Ascending aorta (tissue), 2 donors: ENCODE data around the gene TCN2. TPM values are rescaled to one million over a fixed set of nuclear protein-coding genes. Genes with fewer than 3 reads are reported as not detected.
"Not testable (repeated sequence)": the region's sequence is repeated elsewhere in the genome, so short reads cannot be mapped to it uniquely, and the experiment has no call there.

ENCODE experiments used
- DNase-seq, 2 donors: peaks; one replicate each; pipeline ENCODE4 v3.0.0-alpha.2; 2019; ENCODE audit warnings: low spot score in 2 of 2
- H3K27ac ChIP-seq, 2 donors: fragments of 200-600 bp; sonication (generic); one replicate each; pipeline ENCODE4 v1.5.1; 2016 to 2017; ENCODE audit warnings: mild to moderate bottlenecking in 1 of 2
- H3K27me3 ChIP-seq: fragments of 200-600 bp; sonication (generic); one replicate; pipeline ENCODE4 v1.5.1; 2017
- H3K36me3 ChIP-seq, 2 donors: fragments of 200-600 bp; sonication (generic); one replicate each; pipeline ENCODE4 v1.5.1; 2016
- H3K4me1 ChIP-seq, 2 donors: fragments of 200-600 bp; sonication (generic); one replicate each; pipeline ENCODE4 v1.5.1; 2016 to 2017; ENCODE audit warnings: mild to moderate bottlenecking in 1 of 2
- H3K4me3 ChIP-seq, 2 donors: fragments of 200-600 bp; sonication (generic); one replicate each; pipeline ENCODE4 v1.5.1; 2016 to 2017; ENCODE audit warnings: mild to moderate bottlenecking in 1 of 2
- H3K9me3 ChIP-seq, 2 donors: fragments of 200-600 bp; sonication (generic); one replicate each; pipeline ENCODE4 v1.5.1; 2016
- intact Hi-C: fragments of 100-400 bp; cut with DNase I; formaldehyde crosslinking; loops from one replicate; pipeline ENCODE4 v1.15.1; 2023
- total RNA-seq: library from RNA; depleted of rRNA; stranded (reverse); fragments of >200 nt; gene quantifications from one replicate; pipeline ENCODE4 v1.1.0, GENCODE V29; 2016
- TF ChIP-seq, protein P1 (sequence below), 3 experiments: fragments of 200-600 bp in 2 of 3; fragments of 450-650 bp in 1 of 3; sonication (generic) in 2 of 3; IDR thresholded peaks; one replicate each; pipeline ENCODE4 v1.5.1; 2016 to 2019; ENCODE audit warnings: antibody characterized with exemption in 3 of 3, mild to moderate bottlenecking in 1 of 3, moderate library complexity in 1 of 3

TCN2 gene
- total RNA-seq, 1 donor from 2014 or later = 56.8 TPM

DNA sequence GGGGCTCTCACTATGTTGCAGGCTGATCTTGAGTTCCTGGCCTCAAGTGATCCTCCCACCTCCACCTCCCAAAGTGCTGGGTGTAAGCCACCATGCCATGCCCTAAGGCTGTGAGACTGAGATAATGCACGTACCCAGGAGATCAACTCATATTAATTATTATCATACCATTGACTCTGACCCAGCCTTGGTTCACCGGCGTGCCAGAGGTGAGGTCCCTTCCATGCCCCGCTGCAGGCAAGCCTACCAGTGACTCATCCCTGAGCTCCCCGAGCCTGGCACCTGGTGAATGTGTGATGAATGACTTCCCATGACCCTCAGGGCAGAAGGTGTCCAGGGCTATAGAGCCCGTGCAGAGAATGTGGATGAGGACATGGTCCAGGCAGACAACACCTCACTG is 44.6 kb upstream of the TCN2 start:
- Histone ChIP-seq H3K4me3 (no peak overlapping the region), H3K36me3 (no peaks in the 10 kb centered on the region), H3K27me3 (no peaks in the 10 kb centered on the region), H3K9me3 (no peaks in the 10 kb centered on the region), H3K27ac (no peak overlapping the region), H3K4me1 (no peaks in the 10 kb centered on the region)
- TF ChIP-seq, protein P1, sequence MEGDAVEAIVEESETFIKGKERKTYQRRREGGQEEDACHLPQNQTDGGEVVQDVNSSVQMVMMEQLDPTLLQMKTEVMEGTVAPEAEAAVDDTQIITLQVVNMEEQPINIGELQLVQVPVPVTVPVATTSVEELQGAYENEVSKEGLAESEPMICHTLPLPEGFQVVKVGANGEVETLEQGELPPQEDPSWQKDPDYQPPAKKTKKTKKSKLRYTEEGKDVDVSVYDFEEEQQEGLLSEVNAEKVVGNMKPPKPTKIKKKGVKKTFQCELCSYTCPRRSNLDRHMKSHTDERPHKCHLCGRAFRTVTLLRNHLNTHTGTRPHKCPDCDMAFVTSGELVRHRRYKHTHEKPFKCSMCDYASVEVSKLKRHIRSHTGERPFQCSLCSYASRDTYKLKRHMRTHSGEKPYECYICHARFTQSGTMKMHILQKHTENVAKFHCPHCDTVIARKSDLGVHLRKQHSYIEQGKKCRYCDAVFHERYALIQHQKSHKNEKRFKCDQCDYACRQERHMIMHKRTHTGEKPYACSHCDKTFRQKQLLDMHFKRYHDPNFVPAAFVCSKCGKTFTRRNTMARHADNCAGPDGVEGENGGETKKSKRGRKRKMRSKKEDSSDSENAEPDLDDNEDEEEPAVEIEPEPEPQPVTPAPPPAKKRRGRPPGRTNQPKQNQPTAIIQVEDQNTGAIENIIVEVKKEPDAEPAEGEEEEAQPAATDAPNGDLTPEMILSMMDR (IDR thresholded peaks at IDR 0.05) = no peak
- DNase-seq = no peak
- intact Hi-C loops = no loop called here

DNA sequence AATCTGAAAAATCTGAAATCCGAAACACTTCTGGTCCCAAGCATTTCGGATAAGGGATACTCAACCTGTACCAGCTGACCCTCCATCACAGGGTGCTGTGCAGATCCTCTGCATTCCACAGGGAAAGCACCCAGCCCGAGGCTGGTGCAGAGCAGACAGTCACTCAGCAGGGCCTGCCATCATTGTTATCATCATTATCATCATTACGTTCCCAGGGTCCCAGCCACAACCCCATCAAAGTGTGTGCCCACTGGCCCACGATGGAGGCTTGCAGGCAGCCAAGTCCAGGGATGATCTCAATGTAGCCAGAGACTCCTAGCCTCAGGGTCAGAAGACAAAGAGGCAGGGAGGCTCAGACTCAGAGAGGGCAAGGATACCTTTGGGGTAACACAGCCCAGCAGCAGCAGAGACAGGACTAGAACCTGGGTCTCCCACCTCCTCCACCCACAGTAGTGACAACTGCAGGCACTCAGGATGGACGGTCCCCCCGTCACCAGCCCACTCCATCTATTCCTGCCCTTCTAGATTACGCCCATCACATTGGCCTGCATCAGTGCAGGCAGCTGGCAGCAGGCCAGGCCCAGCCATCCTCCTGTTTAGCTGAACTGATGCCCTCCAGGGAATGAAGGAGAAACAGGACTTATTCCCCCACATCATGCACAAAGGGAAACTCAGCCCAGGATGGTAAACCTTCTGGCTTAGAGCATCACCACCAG is 42.8 kb upstream of the TCN2 start:
- H3K36me3 ChIP-seq = no peaks in the 10 kb centered on the region
- no peaks in the 10 kb centered on the region for H3K9me3 ChIP-seq
- no peak for DNase-seq
- H3K27ac ChIP-seq = no peak overlapping the region
- TF ChIP-seq, protein P1 (IDR thresholded peaks at IDR 0.05) = no peak
- no peaks in the 10 kb centered on the region for H3K4me1 ChIP-seq
- intact Hi-C loops = no loop called here
- no peak overlapping the region for H3K4me3 ChIP-seq
- H3K27me3 ChIP-seq = no peaks in the 10 kb centered on the region

DNA sequence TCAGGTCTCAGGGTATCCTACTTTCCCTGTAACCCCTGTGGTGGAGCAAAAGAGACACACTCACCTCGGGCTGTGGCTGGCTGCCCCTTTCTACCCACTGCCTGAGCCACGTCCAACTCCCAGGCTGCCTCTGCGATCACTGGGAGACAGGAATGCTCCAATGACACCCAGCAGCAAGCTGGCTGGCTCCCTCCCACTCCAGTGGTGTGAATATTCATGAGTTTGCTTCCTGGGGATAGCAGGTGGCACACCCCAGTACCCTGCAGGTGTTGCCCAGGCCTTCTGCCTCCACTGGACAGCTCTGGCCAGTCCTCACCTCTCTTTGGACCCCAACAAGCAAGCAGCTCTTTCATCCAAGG is 42.2 kb upstream of the TCN2 start:
- Histone ChIP-seq H3K4me3 (no peak overlapping the region), H3K27ac (no peak overlapping the region), H3K4me1 (no peaks in the 10 kb centered on the region), H3K27me3 (no peaks in the 10 kb centered on the region), H3K36me3 (no peaks in the 10 kb centered on the region), H3K9me3 (no peaks in the 10 kb centered on the region)
- DNase-seq = no peak
- intact Hi-C loops = no loop called here
- TF ChIP-seq, protein P1 (IDR thresholded peaks at IDR 0.05) = no peak

DNA sequence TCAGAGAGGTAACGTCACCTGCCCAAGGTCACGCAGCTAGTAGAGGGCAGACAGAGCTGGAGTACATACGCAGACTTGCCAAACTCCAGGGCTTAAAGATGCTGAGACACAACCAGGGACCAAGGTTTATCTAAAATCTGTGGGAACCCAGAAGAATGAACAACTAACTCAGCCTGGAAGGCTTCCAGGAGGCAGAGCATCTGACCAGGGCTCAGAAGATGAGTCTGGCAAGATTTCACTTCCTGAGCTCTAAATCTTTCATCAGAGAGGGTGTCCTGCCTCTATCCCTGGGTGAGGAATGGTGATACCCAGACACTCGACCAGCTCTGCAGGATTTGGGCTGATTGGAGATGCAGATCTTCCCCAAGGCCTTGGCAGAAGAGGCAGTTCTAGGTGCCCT is 41.6 kb upstream of the TCN2 start:
- Histone ChIP-seq H3K9me3 (no peaks in the 10 kb centered on the region), H3K4me1 (no peaks in the 10 kb centered on the region), H3K27me3 (no peaks in the 10 kb centered on the region), H3K36me3 (no peaks in the 10 kb centered on the region), H3K27ac (no peak overlapping the region), H3K4me3 (no peak overlapping the region)
- TF ChIP-seq, protein P1 (IDR thresholded peaks at IDR 0.05) = no peak
- no peak for DNase-seq
- intact Hi-C loops = no loop called here

DNA sequence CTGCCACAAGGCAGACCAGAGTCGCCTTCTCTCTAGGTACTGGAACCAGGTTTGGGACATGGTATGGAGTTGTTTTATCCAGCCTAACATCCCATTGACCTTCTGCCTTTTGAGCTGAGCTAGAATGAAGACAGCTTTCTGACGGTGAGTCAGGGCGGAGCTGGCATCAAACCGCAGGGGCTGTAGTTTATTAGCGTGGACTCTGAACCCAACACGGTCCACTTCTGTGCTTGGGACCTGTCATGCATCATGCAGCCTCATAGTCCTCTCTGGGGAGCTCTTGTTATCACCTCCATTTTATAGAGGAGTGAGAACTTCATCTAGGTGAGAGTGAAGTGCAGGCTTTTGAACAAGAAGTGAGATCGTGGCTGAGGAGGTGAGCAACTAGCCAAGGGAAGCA is 40.8 kb upstream of the TCN2 start:
- Histone ChIP-seq H3K4me3 (no peak overlapping the region), H3K36me3 (no peaks in the 10 kb centered on the region), H3K9me3 (no peaks in the 10 kb centered on the region), H3K4me1 (no peaks in the 10 kb centered on the region), H3K27ac (no peak overlapping the region), H3K27me3 (no peaks in the 10 kb centered on the region)
- DNase-seq = no peak
- intact Hi-C loops = no loop called here
- TF ChIP-seq, protein P1 (IDR thresholded peaks at IDR 0.05) = no peak

DNA sequence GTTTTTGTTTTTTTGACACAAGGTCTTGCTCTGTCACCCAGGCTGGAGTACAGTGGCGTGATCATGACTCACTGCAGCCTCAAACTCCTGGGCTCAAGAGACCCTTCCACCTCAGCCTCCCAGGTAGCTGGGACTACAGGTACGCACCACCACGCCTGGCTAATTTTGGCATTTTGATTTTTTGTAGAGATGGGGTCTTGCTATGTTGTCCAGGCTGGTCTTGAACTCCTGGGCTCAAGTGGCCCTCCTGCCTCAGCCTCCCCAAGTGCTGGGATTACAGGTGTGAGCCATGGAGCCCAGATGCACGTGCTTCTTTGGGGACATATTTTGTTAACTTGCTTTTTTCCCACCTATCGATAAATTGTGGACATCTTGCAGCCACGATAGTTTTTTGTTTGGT is 39.7 kb upstream of the TCN2 start:
- H3K27me3 ChIP-seq, H3K36me3 ChIP-seq, H3K27ac ChIP-seq, DNase-seq, intact Hi-C loops, H3K4me1 ChIP-seq, H3K4me3 ChIP-seq, H3K9me3 ChIP-seq: not testable (repeated sequence)
